MM.1S (cell line): Measurements from ENCODE around the gene CLCN4.
A peak's percentile ranks its signal among the peaks of the same experiment; 100 is the strongest.

Source experiments
- DNase-seq: peaks from one replicate; pipeline ENCODE4 v3.0.0-alpha.2; 2015
- H2AFZ ChIP-seq: fragments of 300-600 bp; sonication (generic); 2 replicates; pipeline ENCODE4 v1.6.0; 2016; ENCODE audit warnings: antibody characterized with exemption, low read length
- H3F3A ChIP-seq: fragments of 300-600 bp; sonication (generic); 2 replicates; pipeline ENCODE4 v1.6.1; 2016; ENCODE audit warnings: mild to moderate bottlenecking, antibody characterized with exemption, low read length, moderate library complexity, mixed read lengths; ENCODE audit not compliant: insufficient read depth
- H3K27ac ChIP-seq: fragments of 300-600 bp; sonication (generic); 2 replicates; pipeline ENCODE4 v1.5.1; 2016; ENCODE audit warnings: mild to moderate bottlenecking, low read length
- H3K27me3 ChIP-seq: fragments of 300-600 bp; sonication (generic); replicated peaks from 2 replicates; pipeline ENCODE4 v1.6.0; 2016; ENCODE audit warnings: low read length; ENCODE audit not compliant: insufficient read depth
- H3K36me3 ChIP-seq: fragments of 300-600 bp; sonication (generic); replicated peaks from 2 replicates; pipeline ENCODE4 v1.6.1; 2016; ENCODE audit warnings: mild to moderate bottlenecking, low read length, mixed read lengths; ENCODE audit not compliant: insufficient read depth
- H3K4me1 ChIP-seq: fragments of 300-600 bp; sonication (generic); 2 replicates; pipeline ENCODE4 v1.6.1; 2016; ENCODE audit warnings: low read length, mixed read lengths
- H3K4me2 ChIP-seq: fragments of 300-600 bp; sonication (generic); 2 replicates; pipeline ENCODE4 v1.6.0; 2016; ENCODE audit warnings: low read depth, low read length
- H3K4me3 ChIP-seq: fragments of 300-600 bp; sonication (generic); 2 replicates; pipeline ENCODE4 v1.5.1; 2016; ENCODE audit warnings: low read length, mixed read lengths
- H3K79me2 ChIP-seq: fragments of 300-600 bp; sonication (generic); 2 replicates; pipeline ENCODE4 v1.6.1; 2016; ENCODE audit warnings: mixed run types, low read length, mixed read lengths
- H3K9ac ChIP-seq: fragments of 300-600 bp; sonication (generic); 2 replicates; pipeline ENCODE4 v1.6.1; 2016; ENCODE audit warnings: low read length, mixed read lengths
- H3K9me2 ChIP-seq: fragments of 300-600 bp; sonication (generic); replicated peaks from 2 replicates; pipeline ENCODE4 v1.6.1; 2016; ENCODE audit warnings: mild to moderate bottlenecking, low read length, mixed read lengths; ENCODE audit not compliant: insufficient read depth
- H3K9me3 ChIP-seq: fragments of 300-600 bp; sonication (generic); replicated peaks from 2 replicates; pipeline ENCODE4 v1.6.1; 2016; ENCODE audit warnings: mild to moderate bottlenecking, low read length, mixed read lengths; ENCODE audit not compliant: insufficient read depth
- H4K20me1 ChIP-seq: fragments of 300-600 bp; sonication (generic); 2 replicates; pipeline ENCODE4 v1.6.1; 2016; ENCODE audit warnings: mild to moderate bottlenecking, low read length, moderate library complexity, mixed read lengths; ENCODE audit not compliant: insufficient read depth
- CTCF ChIP-seq: fragments of 300-600 bp; sonication (generic); IDR thresholded peaks from 2 replicates; pipeline ENCODE4 v1.5.1; 2016; ENCODE audit warnings: antibody characterized with exemption, low read length, mixed read lengths
- EZH2 ChIP-seq: fragments of 300-600 bp; sonication (generic); optimal IDR thresholded peaks from 2 replicates; pipeline ENCODE3; 2017; ENCODE audit warnings: low read depth, mild to moderate bottlenecking, antibody characterized with exemption, low read length, mixed read lengths
- EZH2phosphoT487 ChIP-seq: fragments of 300-600 bp; sonication (generic); IDR thresholded peaks from 2 replicates; pipeline ENCODE4 v1.6.1; 2018; ENCODE audit warnings: antibody characterized with exemption, low read length

Gene CLCN4

GRCh38 chrX:10190367-10190766 lies 33.6 kb downstream of the CLCN4 start:
- Histone ChIP-seq H2AFZ (no peak overlapping the region), H3K9ac (no peak overlapping the region), H4K20me1 (no peaks in the 10 kb centered on the region), H3F3A (no peaks in the 10 kb centered on the region), H3K9me2 (no peaks in the 10 kb centered on the region), H3K27me3 (no peaks in the 10 kb centered on the region), H3K36me3 (no peaks in the 10 kb centered on the region), H3K9me3 (no peaks in the 10 kb centered on the region), H3K79me2 (no peaks in the 10 kb centered on the region), H3K4me3 (no peak overlapping the region), H3K4me2 (no peak overlapping the region), H3K4me1 (no peaks in the 10 kb centered on the region), H3K27ac (no peak overlapping the region)
- peak; percentile 50 for DNase-seq
- TF ChIP-seq EZH2, result no peak
- no peak for TF ChIP-seq EZH2phosphoT487
- peak; percentile 54 for TF ChIP-seq CTCF

GRCh38 chrX:10193587-10193986 lies 36.8 kb downstream of the CLCN4 start:
- no peaks in the 10 kb centered on the region for H3K27me3 ChIP-seq
- no peak overlapping the region for H3K4me2 ChIP-seq
- H2AFZ ChIP-seq, result no peak overlapping the region
- H3K9me2 ChIP-seq, result no peaks in the 10 kb centered on the region
- TF ChIP-seq EZH2phosphoT487, result no peak
- no peak for TF ChIP-seq CTCF
- no peak for TF ChIP-seq EZH2
- no peak overlapping the region for H3K4me3 ChIP-seq
- H3K36me3 ChIP-seq, result no peaks in the 10 kb centered on the region
- H3K4me1 ChIP-seq, result no peaks in the 10 kb centered on the region
- no peaks in the 10 kb centered on the region for H4K20me1 ChIP-seq
- H3F3A ChIP-seq, result no peaks in the 10 kb centered on the region
- DNase-seq, result no peak
- H3K27ac ChIP-seq, result no peak overlapping the region
- no peaks in the 10 kb centered on the region for H3K9me3 ChIP-seq
- H3K9ac ChIP-seq, result no peak overlapping the region
- no peaks in the 10 kb centered on the region for H3K79me2 ChIP-seq

- no peak overlapping the region for H2AFZ ChIP-seq
- H3K4me2 ChIP-seq, result no peak overlapping the region
- H3K9me3 ChIP-seq, result no peaks in the 10 kb centered on the region
- no peaks in the 10 kb centered on the region for H3K36me3 ChIP-seq
- H3K79me2 ChIP-seq, result no peaks in the 10 kb centered on the region
- no peaks in the 10 kb centered on the region for H3F3A ChIP-seq
- no peak overlapping the region for H3K9ac ChIP-seq
- H3K9me2 ChIP-seq, result no peaks in the 10 kb centered on the region
- TF ChIP-seq EZH2phosphoT487 (no peak), CTCF (no peak), EZH2 (no peak)
- H3K4me3 ChIP-seq, result no peak overlapping the region
- H3K4me1 ChIP-seq, result no peaks in the 10 kb centered on the region
- H3K27me3 ChIP-seq, result no peaks in the 10 kb centered on the region
- H4K20me1 ChIP-seq, result no peaks in the 10 kb centered on the region
- no peak overlapping the region for H3K27ac ChIP-seq
- no peak for DNase-seq
Measured at GRCh38 chrX:10195425-10195824, 38.6 kb downstream of the CLCN4 start.
